DND-41 (cell line): ENCODE results near the gene ZNHIT1.

Source experiments
- ATAC-seq: fragments of 200-7000 bp; cut with Tn5 transposase; 3 replicates; pipeline ENCODE4 v1.9.1; 2021; ENCODE audit warnings: low read depth; ENCODE audit not compliant: insufficient read depth
- DNase-seq: peaks from one replicate; pipeline ENCODE4 v3.0.0-alpha.2; 2020
- H2AFZ ChIP-seq: 2 replicates; pipeline ENCODE4 v1.6.0; 2012; ENCODE audit warnings: low read depth, low read length
- H3K27ac ChIP-seq: 2 replicates; pipeline ENCODE4 v1.5.1; 2012; ENCODE audit warnings: low read length, inconsistent platforms
- H3K27me3 ChIP-seq: fragments of 200-600 bp; sonication (generic); 2 replicates; pipeline ENCODE4 v1.6.0; 2012; ENCODE audit warnings: low read length, mild to moderate bottlenecking, inconsistent platforms; ENCODE audit not compliant: insufficient read depth, poor library complexity
- H3K36me3 ChIP-seq: 2 replicates; pipeline ENCODE4 v1.5.1; 2012; ENCODE audit warnings: low read length, inconsistent platforms; ENCODE audit not compliant: insufficient read depth
- H3K4me1 ChIP-seq: 2 replicates; pipeline ENCODE4 v1.5.1; 2012; ENCODE audit warnings: mild to moderate bottlenecking, low read length; ENCODE audit not compliant: insufficient read depth
- H3K4me2 ChIP-seq: 2 replicates; pipeline ENCODE4 v1.6.0; 2012; ENCODE audit warnings: mild to moderate bottlenecking, moderate library complexity, low read length, inconsistent platforms; ENCODE audit not compliant: insufficient read depth
- H3K4me3 ChIP-seq, 2 experiments: fragments of 200-600 bp in 1 of 2; shearing (Covaris generic) in 1 of 2; 2 replicates each; pipeline ENCODE4 v1.5.1; 2012 to 2016; ENCODE audit warnings: inconsistent platforms in 2 of 2, low read length in 2 of 2, mild to moderate bottlenecking in 2 of 2, low read depth in 1 of 2, moderate library complexity in 1 of 2
- H3K79me2 ChIP-seq: 2 replicates; pipeline ENCODE4 v1.6.0; 2012; ENCODE audit warnings: low read length, inconsistent platforms; ENCODE audit not compliant: insufficient read depth
- H3K9ac ChIP-seq: 2 replicates; pipeline ENCODE4 v1.6.0; 2012; ENCODE audit warnings: low read depth, mild to moderate bottlenecking, inconsistent platforms, low read length, moderate library complexity
- H3K9me3 ChIP-seq: 2 replicates; pipeline ENCODE4 v1.5.1; 2012; ENCODE audit warnings: low read length, moderate library complexity, mild to moderate bottlenecking, inconsistent platforms; ENCODE audit not compliant: insufficient read depth, severe bottlenecking
- H4K20me1 ChIP-seq: 2 replicates; pipeline ENCODE4 v1.6.0; 2012; ENCODE audit warnings: low read length; ENCODE audit not compliant: insufficient read depth
- CTCF ChIP-seq: IDR thresholded peaks from 2 replicates; pipeline ENCODE4 v1.5.1; 2012; ENCODE audit warnings: borderline replicate concordance, low read length, moderate library complexity, mild to moderate bottlenecking; ENCODE audit not compliant: poor library complexity, severe bottlenecking; ENCODE audit errors: extremely low read depth
- EZH2 ChIP-seq: IDR thresholded peaks from 3 replicates; pipeline ENCODE4 v1.6.1; 2012; ENCODE audit warnings: borderline replicate concordance, low read depth, mild to moderate bottlenecking, moderate library complexity, low read length, inconsistent platforms; ENCODE audit not compliant: severe bottlenecking

The ZNHIT1 gene

GRCh38 chr7:101217388-101218235 is at the start of gene ZNHIT1, which contains the start of gene PLOD3:
ZNHIT1 (plus strand) TSS chr7:101218165; CDS start chr7:101218196, 31 bp downstream.
PLOD3 (minus strand) TSS chr7:101217581; CDS start chr7:101217274, 307 bp downstream.
- peak within 1 kb of the TSS; percentile 86 for H3K27ac ChIP-seq
- H4K20me1 ChIP-seq: peaks cover 13% of the 10 kb centered on the region
- peak within 1 kb of the TSS; percentile 76 to 85 for H3K4me3 ChIP-seq
- peak within 1 kb of the TSS; percentile 88 for H3K4me2 ChIP-seq
- TF ChIP-seq CTCF (no peak), EZH2 (no peak)
- H3K36me3 ChIP-seq: peaks cover 7% of the 10 kb centered on the region
- H2AFZ ChIP-seq: peak within 1 kb of the TSS; percentile 87
- H3K9me3 ChIP-seq: no peaks in the 10 kb centered on the region
- peak within 1 kb of the TSS; percentile 67 for H3K9ac ChIP-seq
- ATAC-seq (peak; percentile 84), DNase-seq (peak; percentile 95)
- H3K79me2 ChIP-seq: peaks cover 43% of the 10 kb centered on the region
- H3K27me3 ChIP-seq: no peaks in the 10 kb centered on the region
- H3K4me1 ChIP-seq: peaks cover 34% of the 10 kb centered on the region

GRCh38 chr7:101168412-101169049 is 49.4 kb upstream of the ZNHIT1 start:
- peaks cover 17% of the 10 kb centered on the region for H3K27me3 ChIP-seq
- H3K79me2 ChIP-seq: peaks cover 3% of the 10 kb centered on the region
- H3K9me3 ChIP-seq: no peaks in the 10 kb centered on the region
- no peak overlapping the region for H2AFZ ChIP-seq
- peaks cover 79% of the 10 kb centered on the region for H3K4me1 ChIP-seq
- DNase-seq (no peak), ATAC-seq (no peak)
- TF ChIP-seq CTCF: no peak
- no peak overlapping the region for H3K4me2 ChIP-seq
- H4K20me1 ChIP-seq: peaks cover 67% of the 10 kb centered on the region
- H3K36me3 ChIP-seq: no peaks in the 10 kb centered on the region
- no peak overlapping the region for H3K9ac ChIP-seq
- no peak overlapping the region for H3K4me3 ChIP-seq
- H3K27ac ChIP-seq: no peak overlapping the region

GRCh38 chr7:101169110-101169837 is 48.7 kb upstream of the ZNHIT1 start:
- Histone ChIP-seq H3K9me3 (no peaks in the 10 kb centered on the region), H3K36me3 (no peaks in the 10 kb centered on the region), H3K27me3 (peaks cover 17% of the 10 kb centered on the region), H3K79me2 (no peaks in the 10 kb centered on the region; the same call in 1 of the 2 replicates), H3K4me3 (peak overlapping the region in 1 of 2 experiments; percentile 28; a peak in 1 of 4 replicates), H3K27ac (no peak overlapping the region), H3K4me2 (peak overlapping the region; percentile 54), H3K9ac (no peak overlapping the region), H4K20me1 (peaks cover 64% of the 10 kb centered on the region), H2AFZ (no peak overlapping the region; the same call in 1 of the 2 replicates), H3K4me1 (peaks cover 72% of the 10 kb centered on the region)
- no peak for DNase-seq
- ATAC-seq: peak; percentile 1; the same call in 1 of the 3 replicates
- no peak for TF ChIP-seq CTCF
- no peak for TF ChIP-seq EZH2
